GM12872 (cell line): Measurements from ENCODE around the gene GALR3.

Experiments
- TF ChIP-seq, protein P1 (sequence below): IDR thresholded peaks from 3 replicates; pipeline ENCODE4 v1.5.1; 2011; ENCODE audit warnings: low read depth, mild to moderate bottlenecking, low read length, moderate library complexity; ENCODE audit not compliant: insufficient read depth

GALR3 gene

DNA sequence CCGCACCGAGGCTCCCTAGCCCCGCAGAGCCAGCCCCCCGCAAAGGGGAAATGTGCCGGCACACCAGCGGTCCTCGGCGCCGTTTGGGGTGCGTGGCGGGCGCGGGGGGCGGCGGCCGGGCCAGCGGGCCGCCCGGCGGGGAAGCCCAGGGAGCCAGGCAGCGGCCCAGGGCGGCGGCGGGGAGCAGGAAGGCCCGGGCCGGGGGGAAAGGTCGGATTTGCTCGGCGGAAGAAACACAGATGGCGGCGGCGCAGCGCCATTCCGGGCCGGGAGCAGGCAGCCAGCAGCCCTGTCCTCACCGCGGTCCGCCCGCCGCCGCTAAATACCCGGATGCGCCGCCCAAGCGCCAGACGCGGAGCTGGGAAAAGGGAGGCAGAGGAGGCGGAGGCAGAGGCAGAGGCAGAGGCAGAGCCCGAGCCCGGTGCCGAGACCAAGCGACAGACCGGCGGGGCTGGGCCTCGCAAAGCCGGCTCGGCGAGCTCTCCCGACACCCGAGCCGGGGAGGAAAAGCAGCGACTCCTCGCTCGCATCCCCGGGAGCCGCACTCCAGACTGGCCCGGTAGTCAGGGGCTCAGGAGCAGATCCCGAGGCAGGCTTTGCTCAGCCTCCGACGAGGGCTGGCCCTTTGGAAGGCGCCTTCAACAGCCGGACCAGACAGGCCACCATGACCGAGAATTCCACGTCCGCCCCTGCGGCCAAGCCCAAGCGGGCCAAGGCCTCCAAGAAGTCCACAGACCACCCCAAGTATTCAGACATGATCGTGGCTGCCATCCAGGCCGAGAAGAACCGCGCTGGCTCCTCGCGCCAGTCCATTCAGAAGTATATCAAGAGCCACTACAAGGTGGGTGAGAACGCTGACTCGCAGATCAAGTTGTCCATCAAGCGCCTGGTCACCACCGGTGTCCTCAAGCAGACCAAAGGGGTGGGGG is 18.0 kb upstream of the GALR3 start:
- TF ChIP-seq, protein P1, sequence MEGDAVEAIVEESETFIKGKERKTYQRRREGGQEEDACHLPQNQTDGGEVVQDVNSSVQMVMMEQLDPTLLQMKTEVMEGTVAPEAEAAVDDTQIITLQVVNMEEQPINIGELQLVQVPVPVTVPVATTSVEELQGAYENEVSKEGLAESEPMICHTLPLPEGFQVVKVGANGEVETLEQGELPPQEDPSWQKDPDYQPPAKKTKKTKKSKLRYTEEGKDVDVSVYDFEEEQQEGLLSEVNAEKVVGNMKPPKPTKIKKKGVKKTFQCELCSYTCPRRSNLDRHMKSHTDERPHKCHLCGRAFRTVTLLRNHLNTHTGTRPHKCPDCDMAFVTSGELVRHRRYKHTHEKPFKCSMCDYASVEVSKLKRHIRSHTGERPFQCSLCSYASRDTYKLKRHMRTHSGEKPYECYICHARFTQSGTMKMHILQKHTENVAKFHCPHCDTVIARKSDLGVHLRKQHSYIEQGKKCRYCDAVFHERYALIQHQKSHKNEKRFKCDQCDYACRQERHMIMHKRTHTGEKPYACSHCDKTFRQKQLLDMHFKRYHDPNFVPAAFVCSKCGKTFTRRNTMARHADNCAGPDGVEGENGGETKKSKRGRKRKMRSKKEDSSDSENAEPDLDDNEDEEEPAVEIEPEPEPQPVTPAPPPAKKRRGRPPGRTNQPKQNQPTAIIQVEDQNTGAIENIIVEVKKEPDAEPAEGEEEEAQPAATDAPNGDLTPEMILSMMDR: no peak

- TF ChIP-seq, protein P1: no peak
These were observed 17.3 kb upstream of the GALR3 start for GRCh38 chr22:37805810-37806277.

- TF ChIP-seq, protein P1: no peak
These were observed 16.5 kb upstream of the GALR3 start for GRCh38 chr22:37806409-37807333.

- TF ChIP-seq, protein P1: no peak
These were observed 15.5 kb upstream of the GALR3 start, which contains the start of gene GCAT for GRCh38 chr22:37807410-37808293. Gene GCAT, plus strand, starts transcription at chr22:37807934. Its CDS starts 34 bp downstream, at chr22:37807968.

GRCh38 chr22:37808294-37808657 is 14.9 kb upstream of the GALR3 start:
- TF ChIP-seq, protein P1: no peak

- TF ChIP-seq, protein P1: no peak
These were observed 13.4 kb upstream of the GALR3 start for GRCh38 chr22:37809672-37810333.
